Measurements from ENCODE around the gene SLC38A3. TPM values are rescaled to one million over a fixed set of nuclear protein-coding genes. Genes with fewer than 3 reads are reported as not detected.

The SLC38A3 gene
- total and polyA plus RNA-seq, 2 donors (not counting 1 experiment from before 2014, with no cell fraction given), result not detected

DNA sequence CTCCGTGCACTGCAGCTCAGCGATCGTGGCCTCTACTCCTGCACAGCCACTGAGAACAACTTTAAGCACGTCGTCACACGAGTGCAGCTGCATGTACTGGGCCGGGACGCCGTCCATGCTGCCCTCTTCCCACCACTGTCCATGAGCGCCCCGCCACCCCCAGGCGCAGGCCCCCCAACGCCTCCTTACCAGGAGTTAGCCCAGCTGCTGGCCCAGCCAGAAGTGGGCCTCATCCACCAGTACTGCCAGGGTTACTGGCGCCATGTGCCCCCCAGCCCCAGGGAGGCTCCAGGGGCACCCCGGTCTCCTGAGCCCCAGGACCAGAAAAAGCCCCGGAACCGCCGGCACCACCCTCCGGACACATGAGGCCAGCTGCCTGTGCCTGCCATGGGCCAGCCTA is 17.3 kb upstream of the SLC38A3 start:
- H4K20me1 ChIP-seq (ENCODE audit: control insufficient read depth, insufficient read depth, low read length, poor library complexity, severe bottlenecking), result no peaks in the 10 kb centered on the region
- no peak for DNase-seq
- H3K9ac ChIP-seq (ENCODE audit: low read length), result no peak overlapping the region
- WGBS (ENCODE audit: insufficient coverage), result 97% methylated on average over 11 of the region's 19 CpGs
- CTCF ChIA-PET, result no interaction called here
- intact Hi-C loops (cut with micrococcal nuclease), result no loop called here
- no peak overlapping the region for H3K4me2 ChIP-seq (replicated peaks; ENCODE audit: low read depth, low read length, poor library complexity, severe bottlenecking)
- H3K9me3 ChIP-seq (ENCODE audit: control extremely low read depth in 1 of 3, control insufficient read depth in 2 of 3, insufficient read depth in 1 of 3, low read length in 2 of 3), result no peaks in the 10 kb centered on the region
- peaks cover 0 to 12% (median 1%) of the 10 kb centered on the region in 4 experiments for H3K27me3 ChIP-seq (replicated peaks in 1 of 4; ENCODE audit: control extremely low read depth in 1 of 4, control insufficient read depth in 3 of 4, insufficient read depth in 4 of 4, low read length in 3 of 4)
- H3K27ac ChIP-seq (ENCODE audit: low read length in 2 of 2), result no peak overlapping the region
- Mint-ChIP-seq H3K27me3 (peaks cover 3% of the 10 kb centered on the region), H3K9me3 (ENCODE audit: insufficient read depth) (no peaks in the 10 kb centered on the region), H3K4me3 (no peak overlapping the region), H3K27ac (no peak overlapping the region), H3K4me1 (peaks cover 2% of the 10 kb centered on the region)
- H3K79me2 ChIP-seq (ENCODE audit: control insufficient read depth, insufficient read depth, low read length), result no peaks in the 10 kb centered on the region
- ATAC-seq (ENCODE audit: low read depth), result no peak
- no peak for TF ChIP-seq EZH2 (IDR thresholded peaks at IDR 0.05; ENCODE audit: borderline replicate concordance, insufficient read depth, low read depth, low read length, poor library complexity, severe bottlenecking)
- TF ChIP-seq, protein P1, sequence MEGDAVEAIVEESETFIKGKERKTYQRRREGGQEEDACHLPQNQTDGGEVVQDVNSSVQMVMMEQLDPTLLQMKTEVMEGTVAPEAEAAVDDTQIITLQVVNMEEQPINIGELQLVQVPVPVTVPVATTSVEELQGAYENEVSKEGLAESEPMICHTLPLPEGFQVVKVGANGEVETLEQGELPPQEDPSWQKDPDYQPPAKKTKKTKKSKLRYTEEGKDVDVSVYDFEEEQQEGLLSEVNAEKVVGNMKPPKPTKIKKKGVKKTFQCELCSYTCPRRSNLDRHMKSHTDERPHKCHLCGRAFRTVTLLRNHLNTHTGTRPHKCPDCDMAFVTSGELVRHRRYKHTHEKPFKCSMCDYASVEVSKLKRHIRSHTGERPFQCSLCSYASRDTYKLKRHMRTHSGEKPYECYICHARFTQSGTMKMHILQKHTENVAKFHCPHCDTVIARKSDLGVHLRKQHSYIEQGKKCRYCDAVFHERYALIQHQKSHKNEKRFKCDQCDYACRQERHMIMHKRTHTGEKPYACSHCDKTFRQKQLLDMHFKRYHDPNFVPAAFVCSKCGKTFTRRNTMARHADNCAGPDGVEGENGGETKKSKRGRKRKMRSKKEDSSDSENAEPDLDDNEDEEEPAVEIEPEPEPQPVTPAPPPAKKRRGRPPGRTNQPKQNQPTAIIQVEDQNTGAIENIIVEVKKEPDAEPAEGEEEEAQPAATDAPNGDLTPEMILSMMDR (IDR thresholded peaks at IDR 0.05), result no peak
- no peak overlapping the region for H3K4me3 ChIP-seq (ENCODE audit: control extremely low read depth in 1 of 5, extremely low read depth in 1 of 5, insufficient read depth in 1 of 5, low read depth in 2 of 5, low read length in 4 of 5)
- POLR2A ChIA-PET, result no interaction called here
- H3K4me1 ChIP-seq (ENCODE audit: control insufficient read depth in 2 of 2, insufficient read depth in 2 of 2, low read length in 2 of 2), result peaks cover 0 to 4% of the 10 kb centered on the region in 2 donors
- no peaks in the 10 kb centered on the region for H3K36me3 ChIP-seq (replicated peaks in 1 of 2; ENCODE audit: control extremely low read depth in 1 of 2, control insufficient read depth in 1 of 2, extremely low read depth in 1 of 2, insufficient read depth in 2 of 2, low read length in 1 of 2)
- no peak overlapping the region for H2AFZ ChIP-seq (ENCODE audit: insufficient read depth, low read depth, low read length, poor library complexity, severe bottlenecking)

DNA sequence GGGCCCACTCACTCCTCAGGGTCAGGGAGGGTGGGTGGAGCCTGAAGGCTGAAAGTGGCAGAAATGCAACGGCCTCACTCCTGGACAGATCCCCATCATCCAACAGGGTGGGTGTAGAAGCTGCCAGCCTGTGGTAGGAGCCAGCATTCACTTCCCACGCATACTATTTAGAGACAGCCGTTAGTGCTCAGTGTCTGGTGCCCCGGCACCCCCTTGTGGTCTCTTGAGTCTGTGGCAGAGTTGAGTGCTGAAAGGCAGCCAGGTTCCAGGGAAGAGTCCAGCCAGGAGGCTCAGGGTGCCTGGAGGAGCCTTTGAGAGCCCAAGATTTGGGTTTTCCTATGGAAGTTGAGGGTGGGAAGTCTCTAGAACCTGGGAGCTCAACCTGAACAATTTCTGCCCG is 15.8 kb upstream of the SLC38A3 start:
- no peaks in the 10 kb centered on the region for H3K79me2 ChIP-seq (ENCODE audit: control insufficient read depth, insufficient read depth, low read length)
- ChIA-PET POLR2A (interaction anchor here (0.6 kb wide), 1 partner anchor 70 kb away, joined by 6 read pairs; no protein-coding TSS in a partner anchor), CTCF (interaction anchor here (1.0 to 1.6 kb wide), 4 partner anchors 66 to 86 kb away, joined by 3 to 4 read pairs (median 4); no protein-coding TSS in a partner anchor)
- DNase-seq, result peak; percentile 45
- ATAC-seq (ENCODE audit: low read depth), result no peak
- H3K36me3 ChIP-seq (replicated peaks in 1 of 2; ENCODE audit: control extremely low read depth in 1 of 2, control insufficient read depth in 1 of 2, extremely low read depth in 1 of 2, insufficient read depth in 2 of 2, low read length in 1 of 2), result no peaks in the 10 kb centered on the region
- WGBS (ENCODE audit: insufficient coverage), result 22% methylated on average over 3 of the region's 5 CpGs
- Mint-ChIP-seq H3K27me3 (peaks cover 6% of the 10 kb centered on the region), H3K27ac (no peak overlapping the region), H3K4me3 (no peak overlapping the region), H3K4me1 (peaks cover 6% of the 10 kb centered on the region), H3K9me3 (ENCODE audit: insufficient read depth) (no peaks in the 10 kb centered on the region)
- H3K27me3 ChIP-seq (replicated peaks in 1 of 4; ENCODE audit: control extremely low read depth in 1 of 4, control insufficient read depth in 3 of 4, insufficient read depth in 4 of 4, low read length in 3 of 4), result peaks cover 0 to 27% (median 8%) of the 10 kb centered on the region in 4 experiments
- H3K27ac ChIP-seq (ENCODE audit: low read length in 2 of 2), result no peak overlapping the region
- intact Hi-C loops (cut with micrococcal nuclease), result no loop called here
- no peak overlapping the region for H3K4me2 ChIP-seq (replicated peaks; ENCODE audit: low read depth, low read length, poor library complexity, severe bottlenecking)
- peaks cover 0 to 6% (median 0%) of the 10 kb centered on the region in 3 donors for H3K9me3 ChIP-seq (ENCODE audit: control extremely low read depth in 1 of 3, control insufficient read depth in 2 of 3, insufficient read depth in 1 of 3, low read length in 2 of 3)
- H3K9ac ChIP-seq (ENCODE audit: low read length), result no peak overlapping the region
- H4K20me1 ChIP-seq (ENCODE audit: control insufficient read depth, insufficient read depth, low read length, poor library complexity, severe bottlenecking), result no peaks in the 10 kb centered on the region
- TF ChIP-seq, protein P1 (IDR thresholded peaks at IDR 0.05), result peak; percentile 14
- no peak for TF ChIP-seq EZH2 (IDR thresholded peaks at IDR 0.05; ENCODE audit: borderline replicate concordance, insufficient read depth, low read depth, low read length, poor library complexity, severe bottlenecking)
- no peak overlapping the region for H3K4me3 ChIP-seq (ENCODE audit: control extremely low read depth in 1 of 5, extremely low read depth in 1 of 5, insufficient read depth in 1 of 5, low read depth in 2 of 5, low read length in 4 of 5)
- H3K4me1 ChIP-seq (ENCODE audit: control insufficient read depth in 2 of 2, insufficient read depth in 2 of 2, low read length in 2 of 2), result peaks cover 12 to 18% of the 10 kb centered on the region in 2 donors
- no peak overlapping the region for H2AFZ ChIP-seq (ENCODE audit: insufficient read depth, low read depth, low read length, poor library complexity, severe bottlenecking)

Measured in B cell (primary cell).